DOHH2 (cell line): ENCODE measurements around the gene ARHGEF39.
A peak's percentile ranks its signal among the peaks of the same experiment; 100 is the strongest.
"Not testable (repeated sequence)": the region's sequence is repeated elsewhere in the genome, so short reads cannot be mapped to it uniquely, and the experiment has no call there.

Source experiments
- H3F3A ChIP-seq: fragments of 200-600 bp; sonication (generic), shearing (Covaris generic); 2 replicates; pipeline ENCODE4 v1.6.0; 2016; ENCODE audit warnings: antibody characterized with exemption, mild to moderate bottlenecking; ENCODE audit not compliant: control insufficient read depth, insufficient read depth
- H3K27ac ChIP-seq: fragments of 200-600 bp; sonication (generic); 2 replicates; pipeline ENCODE4 v1.5.1; 2014; ENCODE audit warnings: low read depth, mild to moderate bottlenecking, low read length, moderate library complexity
- H3K27me3 ChIP-seq: fragments of 200-600 bp; sonication (generic); 2 replicates; pipeline ENCODE4 v1.6.1; 2014; ENCODE audit warnings: mild to moderate bottlenecking, low read length, mixed read lengths; ENCODE audit not compliant: control insufficient read depth
- H3K36me3 ChIP-seq: fragments of 200-600 bp; sonication (generic); 2 replicates; pipeline ENCODE4 v1.6.1; 2014; ENCODE audit warnings: mild to moderate bottlenecking, low read length, moderate library complexity, mixed read lengths; ENCODE audit not compliant: control insufficient read depth
- H3K4me1 ChIP-seq: fragments of 200-600 bp; sonication (generic); 2 replicates; pipeline ENCODE4 v1.6.1; 2014; ENCODE audit warnings: mild to moderate bottlenecking, low read length, mixed read lengths; ENCODE audit not compliant: control insufficient read depth
- H3K4me2 ChIP-seq: fragments of 200-600 bp; sonication (generic); 2 replicates; pipeline ENCODE4 v1.6.0; 2014; ENCODE audit warnings: mild to moderate bottlenecking, low read length, moderate library complexity
- H3K4me3 ChIP-seq: fragments of 200-600 bp; sonication (generic); 2 replicates; pipeline ENCODE4 v1.5.1; 2014; ENCODE audit warnings: mild to moderate bottlenecking, low read length, mixed read lengths
- H3K79me2 ChIP-seq: fragments of 200-600 bp; sonication (generic); 2 replicates; pipeline ENCODE4 v1.6.1; 2014; ENCODE audit warnings: mild to moderate bottlenecking, low read length, mixed read lengths; ENCODE audit not compliant: control insufficient read depth
- H3K9me2 ChIP-seq: fragments of 200-600 bp; sonication (generic); replicated peaks from 2 replicates; pipeline ENCODE4 v1.6.1; 2014; ENCODE audit warnings: mild to moderate bottlenecking, low read length, mixed read lengths; ENCODE audit not compliant: control insufficient read depth
- H3K9me3 ChIP-seq: fragments of 200-600 bp; sonication (generic); 2 replicates; pipeline ENCODE4 v1.6.1; 2014; ENCODE audit warnings: antibody characterized with exemption, low read length, mixed read lengths; ENCODE audit not compliant: control insufficient read depth, insufficient read depth
- H4K20me1 ChIP-seq: fragments of 200-600 bp; sonication (generic); 2 replicates; pipeline ENCODE4 v1.6.0; 2014; ENCODE audit warnings: low read depth, mild to moderate bottlenecking, antibody characterized with exemption, low read length, moderate library complexity; ENCODE audit not compliant: control insufficient read depth, insufficient read depth
- CTCF ChIP-seq: fragments of 200-600 bp; sonication (generic); IDR thresholded peaks from one replicate; pipeline ENCODE4 v1.5.1; 2014; ENCODE audit warnings: antibody characterized with exemption, mild to moderate bottlenecking, low read depth, low read length; ENCODE audit not compliant: poor library complexity, severe bottlenecking
- EZH2phosphoT487 ChIP-seq: fragments of 200-600 bp; sonication (generic); IDR thresholded peaks from 2 replicates; pipeline ENCODE4 v1.6.1; 2017; ENCODE audit warnings: borderline replicate concordance, mild to moderate bottlenecking, antibody characterized with exemption, low read length, moderate library complexity, mixed read lengths

The ARHGEF39 gene

GRCh38 chr9:35643046-35643445 lies 21.9 kb downstream of the ARHGEF39 start:
- Histone ChIP-seq H3K9me2 (no peaks in the 10 kb centered on the region), H3K4me1 (peaks cover 40% of the 10 kb centered on the region), H3K79me2 (peaks cover 6% of the 10 kb centered on the region; the same call in 1 of the 2 replicates), H3K36me3 (peaks cover 3% of the 10 kb centered on the region; the same call in 1 of the 2 replicates), H3K4me2 (no peak overlapping the region), H3K27ac (no peak overlapping the region), H3K4me3 (no peak overlapping the region), H3K9me3 (no peaks in the 10 kb centered on the region), H3K27me3 (no peaks in the 10 kb centered on the region), H4K20me1 (no peaks in the 10 kb centered on the region), H3F3A (peaks cover 12% of the 10 kb centered on the region)
- TF ChIP-seq EZH2phosphoT487 (no peak), CTCF (no peak)

GRCh38 chr9:35641478-35641877 lies 23.5 kb downstream of the ARHGEF39 start:
- H3K36me3 ChIP-seq, H3K9me3 ChIP-seq, H3K4me2 ChIP-seq, H3K79me2 ChIP-seq, H3K27ac ChIP-seq, H3K9me2 ChIP-seq, H3K4me3 ChIP-seq, H3F3A ChIP-seq, H3K27me3 ChIP-seq, H4K20me1 ChIP-seq: not testable (repeated sequence)
- peaks cover 42% of the 10 kb centered on the region for H3K4me1 ChIP-seq

- H3K4me1 ChIP-seq: peaks cover 49% of the 10 kb centered on the region
- not testable (repeated sequence) for H3K9me2 ChIP-seq
Observed at GRCh38 chr9:35640431-35640830, 24.6 kb downstream of the ARHGEF39 start.

GRCh38 chr9:35639631-35640030 lies 25.4 kb downstream of the ARHGEF39 start:
- H3F3A ChIP-seq: peaks cover 16% of the 10 kb centered on the region
- H3K4me3 ChIP-seq: no peak overlapping the region
- H4K20me1 ChIP-seq: no peaks in the 10 kb centered on the region
- H3K4me2 ChIP-seq: peak overlapping the region; percentile 27; the same call in 1 of the 2 replicates
- H3K9me2 ChIP-seq: no peaks in the 10 kb centered on the region
- no peaks in the 10 kb centered on the region for H3K27me3 ChIP-seq
- H3K4me1 ChIP-seq: peaks cover 53% of the 10 kb centered on the region
- no peak overlapping the region for H3K27ac ChIP-seq
- peaks cover 3% of the 10 kb centered on the region; the same call in 1 of the 2 replicates for H3K36me3 ChIP-seq
- no peaks in the 10 kb centered on the region for H3K79me2 ChIP-seq
- TF ChIP-seq CTCF: no peak
- TF ChIP-seq EZH2phosphoT487: no peak
- H3K9me3 ChIP-seq: no peaks in the 10 kb centered on the region

More at GRCh38 chr9:35640431-35640830, 24.6 kb downstream of the ARHGEF39 start:
- H3K27ac ChIP-seq, H3K4me3 ChIP-seq, H3F3A ChIP-seq, H3K27me3 ChIP-seq, H3K79me2 ChIP-seq, H3K36me3 ChIP-seq, H3K4me2 ChIP-seq, H4K20me1 ChIP-seq, H3K9me3 ChIP-seq: not testable (repeated sequence)

- Histone ChIP-seq H3K4me2 (peak overlapping the region; percentile 27; the same call in 1 of the 2 replicates), H3K4me1 (peaks cover 57% of the 10 kb centered on the region), H3F3A (peaks cover 16% of the 10 kb centered on the region)
- H3K79me2 ChIP-seq, H3K36me3 ChIP-seq, H3K27ac ChIP-seq, H4K20me1 ChIP-seq, H3K9me2 ChIP-seq, H3K9me3 ChIP-seq, H3K4me3 ChIP-seq, H3K27me3 ChIP-seq: not testable (repeated sequence)
Observed at GRCh38 chr9:35639225-35639624, 25.8 kb downstream of the ARHGEF39 start.

GRCh38 chr9:35638751-35639150 lies 26.2 kb downstream of the ARHGEF39 start:
- not testable (repeated sequence) for H3K27me3 ChIP-seq, H3K27ac ChIP-seq, H3K79me2 ChIP-seq, H4K20me1 ChIP-seq, H3K9me2 ChIP-seq, H3K9me3 ChIP-seq, H3K36me3 ChIP-seq, H3K4me3 ChIP-seq
- H3K4me1 ChIP-seq: peaks cover 61% of the 10 kb centered on the region
- H3F3A ChIP-seq: peaks cover 19% of the 10 kb centered on the region
- peak overlapping the region; percentile 35; the same call in 1 of the 2 replicates for H3K4me2 ChIP-seq

- H3K4me3 ChIP-seq, H3K27ac ChIP-seq, H3K27me3 ChIP-seq, H3K36me3 ChIP-seq, H3K4me2 ChIP-seq, H3K79me2 ChIP-seq, H3K9me3 ChIP-seq, H3K9me2 ChIP-seq, H4K20me1 ChIP-seq: not testable (repeated sequence)
- peaks cover 22% of the 10 kb centered on the region for H3F3A ChIP-seq
- H3K4me1 ChIP-seq: peaks cover 65% of the 10 kb centered on the region
Observed at GRCh38 chr9:35637427-35637955, 27.5 kb downstream of the ARHGEF39 start.
